ENCODE measurements around the gene GPX5.

The GPX5 gene

DNA sequence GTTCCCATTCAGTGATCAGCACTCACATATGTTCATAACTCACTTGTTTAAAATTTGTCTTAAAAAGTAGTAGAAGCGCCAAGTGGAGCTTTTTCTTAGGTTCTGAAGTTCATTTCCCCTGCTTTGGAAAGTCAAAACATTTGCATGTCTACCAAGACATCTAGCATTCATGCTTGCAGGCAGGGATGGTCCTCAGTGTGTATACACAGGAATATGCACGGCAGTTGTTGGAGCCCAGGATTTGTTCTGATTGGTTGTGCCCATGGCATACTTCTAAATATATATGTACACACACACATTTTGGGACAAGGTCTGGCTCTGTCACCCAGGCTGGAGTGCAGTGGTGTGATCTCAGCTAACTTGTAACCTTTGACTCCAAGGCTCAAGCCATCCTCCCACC lies 7.7 kb upstream of the GPX5 start:
- H3K27me3 ChIP-seq (ENCODE audit: insufficient read depth, low read length): no peaks in the 10 kb centered on the region
- no peaks in the 10 kb centered on the region for H3K36me3 ChIP-seq (ENCODE audit: insufficient read depth, low read depth, low read length)
- H3K27ac ChIP-seq (ENCODE audit: low read length): no peak overlapping the region
- no peaks in the 10 kb centered on the region for H3K4me1 ChIP-seq (ENCODE audit: insufficient read depth, low read length)
- no peaks in the 10 kb centered on the region for H3K9me3 ChIP-seq (ENCODE audit: insufficient read depth, low read depth, low read length)
- H3K4me3 ChIP-seq (ENCODE audit: low read length): no peak overlapping the region
- H3K9ac ChIP-seq (ENCODE audit: low read depth, low read length): no peak overlapping the region

- no peaks in the 10 kb centered on the region for H3K9me3 ChIP-seq (ENCODE audit: insufficient read depth, low read depth, low read length)
- no peaks in the 10 kb centered on the region for H3K36me3 ChIP-seq (ENCODE audit: insufficient read depth, low read depth, low read length)
- H3K4me1 ChIP-seq (ENCODE audit: insufficient read depth, low read length): no peaks in the 10 kb centered on the region
- no peak overlapping the region for H3K9ac ChIP-seq (ENCODE audit: low read depth, low read length)
- no peaks in the 10 kb centered on the region for H3K27me3 ChIP-seq (ENCODE audit: insufficient read depth, low read length)
- H3K27ac ChIP-seq (ENCODE audit: low read length): no peak overlapping the region
- no peak overlapping the region for H3K4me3 ChIP-seq (ENCODE audit: low read length)
Observed at GRCh38 chr6:28522594-28523240, 3.0 kb upstream of the GPX5 start.

DNA sequence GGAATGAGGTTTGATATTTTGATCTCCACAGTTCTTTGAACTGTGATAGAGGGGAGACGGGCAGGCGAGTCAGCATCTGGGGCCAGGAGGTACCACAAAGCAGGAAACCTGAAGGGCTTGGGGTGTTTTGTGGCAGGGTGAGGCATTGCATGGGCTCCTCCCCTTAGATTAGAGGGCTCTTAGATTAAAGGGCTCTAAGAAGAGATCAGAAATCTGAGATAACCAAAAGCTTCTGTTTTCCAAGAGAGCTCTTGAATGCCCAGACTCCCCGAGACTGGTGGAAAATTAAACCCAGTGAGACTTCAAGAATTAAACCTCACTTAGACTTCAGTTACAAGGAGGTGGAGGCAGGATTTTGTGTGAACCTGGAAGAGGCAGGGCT lies 2.4 kb upstream of the GPX5 start:
- Histone ChIP-seq H3K9ac (ENCODE audit: low read depth, low read length) (no peak overlapping the region), H3K27ac (ENCODE audit: low read length) (no peak overlapping the region), H3K9me3 (ENCODE audit: insufficient read depth, low read depth, low read length) (no peaks in the 10 kb centered on the region), H3K36me3 (ENCODE audit: insufficient read depth, low read depth, low read length) (no peaks in the 10 kb centered on the region), H3K27me3 (ENCODE audit: insufficient read depth, low read length) (no peaks in the 10 kb centered on the region), H3K4me3 (ENCODE audit: low read length) (no peak overlapping the region), H3K4me1 (ENCODE audit: insufficient read depth, low read length) (no peaks in the 10 kb centered on the region)

GRCh38 chr6:28530777-28531176 lies 5.1 kb downstream of the GPX5 start:
- H3K27ac ChIP-seq (ENCODE audit: low read length): no peak overlapping the region
- H3K4me1 ChIP-seq (ENCODE audit: insufficient read depth, low read length): no peaks in the 10 kb centered on the region
- H3K36me3 ChIP-seq (ENCODE audit: insufficient read depth, low read depth, low read length): no peaks in the 10 kb centered on the region
- H3K9me3 ChIP-seq (ENCODE audit: insufficient read depth, low read depth, low read length): no peaks in the 10 kb centered on the region
- H3K9ac ChIP-seq (ENCODE audit: low read depth, low read length): no peak overlapping the region
- no peak overlapping the region for H3K4me3 ChIP-seq (ENCODE audit: low read length)
- no peaks in the 10 kb centered on the region for H3K27me3 ChIP-seq (ENCODE audit: insufficient read depth, low read length)

DNA sequence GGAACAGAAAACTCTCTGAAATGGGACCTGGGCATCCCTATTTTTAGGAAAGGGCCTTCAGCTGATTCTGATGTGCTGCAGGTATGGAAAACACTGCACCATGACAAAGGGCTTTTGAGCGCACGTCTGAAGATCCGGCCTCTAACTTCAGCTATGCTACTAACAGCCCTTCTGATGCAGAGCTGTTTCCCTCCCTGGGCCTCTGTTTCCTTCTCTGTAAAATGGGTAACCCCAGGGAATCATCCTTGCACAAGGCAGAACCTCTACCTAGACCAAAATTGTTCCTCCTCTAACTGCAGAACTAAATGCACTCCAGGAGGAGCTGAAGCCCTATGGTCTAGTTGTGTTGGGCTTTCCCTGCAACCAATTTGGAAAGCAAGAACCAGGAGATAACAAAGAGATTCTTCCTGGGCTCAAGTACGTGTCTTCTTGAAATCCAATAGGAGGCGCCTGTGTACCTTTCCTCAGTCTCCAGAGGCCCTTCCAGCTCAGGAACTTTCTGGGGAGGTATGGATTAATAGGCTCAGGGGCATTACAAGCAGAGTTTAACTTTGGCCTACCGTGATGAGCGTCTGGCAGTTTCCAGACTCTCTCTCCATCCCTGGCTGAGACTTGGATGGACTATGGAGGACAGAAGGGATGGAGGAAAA lies 5.9 kb downstream of the GPX5 start:
- no peaks in the 10 kb centered on the region for H3K9me3 ChIP-seq (ENCODE audit: insufficient read depth, low read depth, low read length)
- H3K36me3 ChIP-seq (ENCODE audit: insufficient read depth, low read depth, low read length): no peaks in the 10 kb centered on the region
- H3K4me1 ChIP-seq (ENCODE audit: insufficient read depth, low read length): no peaks in the 10 kb centered on the region
- no peak overlapping the region for H3K4me3 ChIP-seq (ENCODE audit: low read length)
- H3K27ac ChIP-seq (ENCODE audit: low read length): no peak overlapping the region
- H3K27me3 ChIP-seq (ENCODE audit: insufficient read depth, low read length): no peaks in the 10 kb centered on the region
- H3K9ac ChIP-seq (ENCODE audit: low read depth, low read length): no peak overlapping the region

GRCh38 chr6:28534306-28534705 lies 8.6 kb downstream of the GPX5 start:
- no peak overlapping the region for H3K9ac ChIP-seq (ENCODE audit: low read depth, low read length)
- H3K27ac ChIP-seq (ENCODE audit: low read length): no peak overlapping the region
- H3K4me1 ChIP-seq (ENCODE audit: insufficient read depth, low read length): no peaks in the 10 kb centered on the region
- H3K4me3 ChIP-seq (ENCODE audit: low read length): no peak overlapping the region
- no peaks in the 10 kb centered on the region for H3K27me3 ChIP-seq (ENCODE audit: insufficient read depth, low read length)
- H3K9me3 ChIP-seq (ENCODE audit: insufficient read depth, low read depth, low read length): no peaks in the 10 kb centered on the region
- H3K36me3 ChIP-seq (ENCODE audit: insufficient read depth, low read depth, low read length): no peaks in the 10 kb centered on the region

DNA sequence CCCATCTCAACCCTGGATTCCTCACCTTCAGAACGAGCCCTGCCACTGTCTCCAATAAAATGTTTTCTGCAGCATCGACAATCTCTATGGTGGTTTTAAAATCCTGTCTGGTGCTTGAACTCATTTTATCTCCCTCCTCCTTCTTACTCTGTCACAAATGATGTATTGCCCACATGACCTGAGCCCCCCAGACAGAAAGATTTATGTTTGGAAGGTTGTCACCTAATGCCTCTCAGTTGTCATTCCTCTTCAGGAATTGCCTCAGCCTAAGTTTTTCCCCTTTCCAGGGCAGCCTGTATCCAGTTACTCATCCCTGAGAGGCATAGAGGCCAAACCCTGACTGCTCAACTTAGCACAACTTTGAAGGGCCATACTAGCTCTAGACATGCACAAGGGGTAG lies 9.2 kb downstream of the GPX5 start:
- Histone ChIP-seq H3K9ac (ENCODE audit: low read depth, low read length) (no peak overlapping the region), H3K36me3 (ENCODE audit: insufficient read depth, low read depth, low read length) (no peaks in the 10 kb centered on the region), H3K9me3 (ENCODE audit: insufficient read depth, low read depth, low read length) (no peaks in the 10 kb centered on the region), H3K27me3 (ENCODE audit: insufficient read depth, low read length) (no peaks in the 10 kb centered on the region), H3K27ac (ENCODE audit: low read length) (no peak overlapping the region), H3K4me3 (ENCODE audit: low read length) (no peak overlapping the region), H3K4me1 (ENCODE audit: insufficient read depth, low read length) (no peaks in the 10 kb centered on the region)

- H3K9ac ChIP-seq (ENCODE audit: low read depth, low read length): peak overlapping the region; percentile 78; the same call in 1 of the 2 replicates
- no peak overlapping the region for H3K27ac ChIP-seq (ENCODE audit: low read length)
- no peaks in the 10 kb centered on the region for H3K36me3 ChIP-seq (ENCODE audit: insufficient read depth, low read depth, low read length)
- no peaks in the 10 kb centered on the region for H3K4me1 ChIP-seq (ENCODE audit: insufficient read depth, low read length)
- no peaks in the 10 kb centered on the region for H3K9me3 ChIP-seq (ENCODE audit: insufficient read depth, low read depth, low read length)
- no peaks in the 10 kb centered on the region for H3K27me3 ChIP-seq (ENCODE audit: insufficient read depth, low read length)
- H3K4me3 ChIP-seq (ENCODE audit: low read length): peak overlapping the region; percentile 74
Observed at GRCh38 chr6:28537065-28537464, 11.4 kb downstream of the GPX5 start.

- no peak overlapping the region for H3K27ac ChIP-seq (ENCODE audit: low read length)
- H3K27me3 ChIP-seq (ENCODE audit: insufficient read depth, low read length): no peaks in the 10 kb centered on the region
- no peaks in the 10 kb centered on the region for H3K4me1 ChIP-seq (ENCODE audit: insufficient read depth, low read length)
- no peaks in the 10 kb centered on the region for H3K36me3 ChIP-seq (ENCODE audit: insufficient read depth, low read depth, low read length)
- H3K4me3 ChIP-seq (ENCODE audit: low read length): peak overlapping the region; percentile 74
- no peaks in the 10 kb centered on the region for H3K9me3 ChIP-seq (ENCODE audit: insufficient read depth, low read depth, low read length)
- H3K9ac ChIP-seq (ENCODE audit: low read depth, low read length): peak overlapping the region; percentile 78; the same call in 1 of the 2 replicates
Observed at GRCh38 chr6:28537509-28538140, 11.9 kb downstream of the GPX5 start.

GRCh38 chr6:28541996-28542395 lies 16.3 kb downstream of the GPX5 start:
- H3K27ac ChIP-seq (ENCODE audit: low read length): peak overlapping the region; percentile 72
- peak overlapping the region; percentile 84; the same call in 1 of the 2 replicates for H3K9ac ChIP-seq (ENCODE audit: low read depth, low read length)
- no peaks in the 10 kb centered on the region for H3K4me1 ChIP-seq (ENCODE audit: insufficient read depth, low read length)
- H3K36me3 ChIP-seq (ENCODE audit: insufficient read depth, low read depth, low read length): no peaks in the 10 kb centered on the region
- H3K4me3 ChIP-seq (ENCODE audit: low read length): peak overlapping the region; percentile 75
- no peaks in the 10 kb centered on the region; the same call in 1 of the 2 replicates for H3K27me3 ChIP-seq (ENCODE audit: insufficient read depth, low read length)
- H3K9me3 ChIP-seq (ENCODE audit: insufficient read depth, low read depth, low read length): no peaks in the 10 kb centered on the region

GRCh38 chr6:28542440-28543296 lies 17.0 kb downstream of the GPX5 start:
- peak overlapping the region; percentile 84; the same call in 1 of the 2 replicates for H3K9ac ChIP-seq (ENCODE audit: low read depth, low read length)
- peak overlapping the region; percentile 72 for H3K27ac ChIP-seq (ENCODE audit: low read length)
- no peaks in the 10 kb centered on the region for H3K36me3 ChIP-seq (ENCODE audit: insufficient read depth, low read depth, low read length)
- H3K27me3 ChIP-seq (ENCODE audit: insufficient read depth, low read length): no peaks in the 10 kb centered on the region; the same call in 1 of the 2 replicates
- H3K4me1 ChIP-seq (ENCODE audit: insufficient read depth, low read length): no peaks in the 10 kb centered on the region
- H3K4me3 ChIP-seq (ENCODE audit: low read length): peak overlapping the region; percentile 75
- H3K9me3 ChIP-seq (ENCODE audit: insufficient read depth, low read depth, low read length): no peaks in the 10 kb centered on the region

All from iPS-20b (cell line).